ENCODE results near the gene TMEM140.

TMEM140 gene

DNA sequence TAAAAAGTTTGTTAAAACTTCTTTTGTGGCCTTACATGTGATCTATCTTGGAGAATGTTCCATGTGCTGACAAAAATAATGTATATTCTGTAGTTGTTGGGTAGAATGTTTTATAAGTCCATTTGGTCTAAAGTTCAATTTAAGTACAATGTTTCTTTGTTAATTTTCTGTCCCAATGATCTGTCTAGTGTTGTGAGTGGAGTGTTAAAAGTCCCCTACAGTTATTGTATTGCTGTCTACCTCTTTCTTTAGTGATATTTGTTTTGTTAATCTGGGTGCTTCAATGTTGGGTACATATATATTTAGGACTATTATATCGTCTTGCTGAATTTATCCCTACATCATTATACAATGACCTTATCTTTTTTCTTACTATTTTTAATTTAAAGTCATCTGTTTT, 6.9 kb downstream of the TMEM140 start:
- TF ChIP-seq, protein P1, sequence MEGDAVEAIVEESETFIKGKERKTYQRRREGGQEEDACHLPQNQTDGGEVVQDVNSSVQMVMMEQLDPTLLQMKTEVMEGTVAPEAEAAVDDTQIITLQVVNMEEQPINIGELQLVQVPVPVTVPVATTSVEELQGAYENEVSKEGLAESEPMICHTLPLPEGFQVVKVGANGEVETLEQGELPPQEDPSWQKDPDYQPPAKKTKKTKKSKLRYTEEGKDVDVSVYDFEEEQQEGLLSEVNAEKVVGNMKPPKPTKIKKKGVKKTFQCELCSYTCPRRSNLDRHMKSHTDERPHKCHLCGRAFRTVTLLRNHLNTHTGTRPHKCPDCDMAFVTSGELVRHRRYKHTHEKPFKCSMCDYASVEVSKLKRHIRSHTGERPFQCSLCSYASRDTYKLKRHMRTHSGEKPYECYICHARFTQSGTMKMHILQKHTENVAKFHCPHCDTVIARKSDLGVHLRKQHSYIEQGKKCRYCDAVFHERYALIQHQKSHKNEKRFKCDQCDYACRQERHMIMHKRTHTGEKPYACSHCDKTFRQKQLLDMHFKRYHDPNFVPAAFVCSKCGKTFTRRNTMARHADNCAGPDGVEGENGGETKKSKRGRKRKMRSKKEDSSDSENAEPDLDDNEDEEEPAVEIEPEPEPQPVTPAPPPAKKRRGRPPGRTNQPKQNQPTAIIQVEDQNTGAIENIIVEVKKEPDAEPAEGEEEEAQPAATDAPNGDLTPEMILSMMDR (IDR thresholded peaks at IDR 0.05; ENCODE audit: control insufficient read depth, insufficient read depth, low read depth, low read length, missing control alignments) = no peak
- H3K4me3 ChIP-seq (ENCODE audit: control insufficient read depth, low read depth, low read length) = no peak overlapping the region
- DNase-seq (ENCODE audit: low read depth) = no peak

DNA sequence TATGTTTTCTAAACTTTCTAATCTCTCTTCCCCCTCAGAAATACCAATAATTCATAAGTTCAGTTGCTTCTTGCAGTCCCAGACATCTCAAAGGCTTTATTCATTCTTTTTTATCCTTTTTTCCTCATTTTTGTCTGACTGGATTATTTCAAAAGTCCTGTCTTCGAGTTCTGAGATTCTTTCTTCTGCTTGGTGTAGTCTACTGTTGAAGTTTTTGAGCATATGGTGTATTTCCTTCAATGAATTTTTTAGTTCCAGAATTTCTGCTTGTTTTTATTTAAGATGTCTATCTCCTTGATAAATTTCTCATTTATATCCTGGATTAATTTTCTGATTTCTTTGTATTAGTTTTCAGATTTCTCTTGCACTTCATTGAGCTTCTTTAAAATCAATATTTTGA, 8.4 kb downstream of the TMEM140 start:
- no peak for DNase-seq (ENCODE audit: low read depth)
- TF ChIP-seq, protein P1 (IDR thresholded peaks at IDR 0.05; ENCODE audit: control insufficient read depth, insufficient read depth, low read depth, low read length, missing control alignments) = no peak
- H3K4me3 ChIP-seq (ENCODE audit: control insufficient read depth, low read depth, low read length) = no peak overlapping the region

DNA sequence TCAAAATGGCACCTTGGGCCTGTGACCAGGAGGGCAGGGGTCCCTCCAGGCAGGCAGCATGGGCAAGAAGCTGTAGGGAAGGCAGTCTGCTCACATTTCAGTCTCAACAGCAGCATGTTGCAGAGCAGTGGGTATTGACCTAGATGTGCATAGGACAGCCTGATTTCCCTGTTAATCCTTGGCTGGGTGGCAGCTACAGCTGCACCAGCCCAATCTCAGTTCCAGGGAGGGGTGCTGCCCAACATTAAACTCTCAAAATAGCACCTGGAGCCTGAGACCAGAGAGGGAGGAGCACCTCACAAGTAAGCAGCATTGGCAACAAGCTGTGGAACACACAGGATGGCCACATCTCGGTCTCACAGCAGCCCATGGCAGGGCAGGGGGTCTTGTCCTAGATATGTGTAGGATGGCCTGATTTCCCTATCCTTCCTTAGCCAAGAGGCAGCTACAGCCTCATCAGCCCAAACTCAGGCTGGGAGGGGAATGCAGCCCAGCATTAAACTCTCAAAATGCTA, 10.3 kb downstream of the TMEM140 start:
- TF ChIP-seq, protein P1 (IDR thresholded peaks at IDR 0.05; ENCODE audit: control insufficient read depth, insufficient read depth, low read depth, low read length, missing control alignments) = no peak
- no peak for DNase-seq (ENCODE audit: low read depth)
- H3K4me3 ChIP-seq (ENCODE audit: control insufficient read depth, low read depth, low read length) = no peak overlapping the region

DNA sequence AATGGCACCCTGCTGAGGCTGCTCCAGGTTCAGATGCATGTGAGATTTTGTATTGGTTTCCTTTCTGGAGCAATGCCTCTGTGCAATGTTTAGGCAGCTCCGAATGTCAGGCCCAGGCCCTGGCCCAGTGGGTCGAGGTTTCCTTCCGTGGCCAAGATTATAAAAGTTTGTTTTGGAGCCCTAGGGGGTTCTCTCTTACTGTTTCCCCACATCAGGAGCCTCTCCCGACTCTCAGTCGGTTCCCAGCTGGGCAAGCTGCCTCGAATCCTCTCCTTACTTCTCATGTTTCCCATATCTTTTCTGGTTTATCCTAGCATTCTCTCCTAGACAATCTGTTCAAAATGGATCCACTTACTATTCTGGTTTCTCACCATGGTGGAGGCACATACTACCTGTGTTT, 11.0 kb downstream of the TMEM140 start:
- DNase-seq (ENCODE audit: low read depth) = no peak
- TF ChIP-seq, protein P1 (IDR thresholded peaks at IDR 0.05; ENCODE audit: control insufficient read depth, insufficient read depth, low read depth, low read length, missing control alignments) = no peak

DNA sequence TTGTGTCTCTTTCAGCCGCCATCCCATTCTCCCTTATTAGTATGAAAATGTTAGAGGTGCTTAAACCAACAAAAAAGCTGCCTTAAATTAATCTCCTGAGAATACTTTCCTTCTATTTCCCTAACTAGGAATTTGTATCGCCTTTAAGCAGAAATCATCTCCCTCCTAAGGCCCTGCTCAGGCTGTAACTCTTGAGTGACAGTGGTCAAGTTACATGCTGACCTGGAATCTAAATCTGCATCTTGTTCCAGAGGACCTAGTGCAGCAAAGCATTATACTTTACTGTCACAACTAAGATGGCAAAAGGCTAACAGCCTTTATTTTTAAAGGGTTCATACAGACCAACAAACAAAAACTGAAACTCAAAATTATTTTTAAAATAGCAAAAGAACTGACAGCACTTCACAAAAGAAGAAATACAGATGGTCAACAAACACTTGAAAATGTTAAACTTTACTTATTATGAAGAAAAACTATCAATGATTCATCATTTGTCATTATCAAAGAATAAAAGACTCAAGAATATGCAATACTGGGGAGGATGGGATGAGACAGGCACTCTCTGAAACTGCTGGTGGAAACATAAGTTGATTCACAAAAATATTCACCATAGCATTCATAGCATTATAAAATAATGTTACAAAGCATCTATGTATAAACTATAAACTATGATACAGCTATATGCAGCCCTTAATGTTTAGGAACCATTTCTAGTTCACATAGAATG, 11.7 kb downstream of the TMEM140 start:
- TF ChIP-seq, protein P1 (IDR thresholded peaks at IDR 0.05; ENCODE audit: control insufficient read depth, insufficient read depth, low read depth, low read length, missing control alignments) = no peak
- no peak for DNase-seq (ENCODE audit: low read depth)
- no peak overlapping the region for H3K4me3 ChIP-seq (ENCODE audit: control insufficient read depth, low read depth, low read length)

More for the DNA sequence above, 11.0 kb downstream of the TMEM140 start:
- H3K4me3 ChIP-seq (ENCODE audit: control insufficient read depth, low read depth, low read length) = no peak overlapping the region

DNA sequence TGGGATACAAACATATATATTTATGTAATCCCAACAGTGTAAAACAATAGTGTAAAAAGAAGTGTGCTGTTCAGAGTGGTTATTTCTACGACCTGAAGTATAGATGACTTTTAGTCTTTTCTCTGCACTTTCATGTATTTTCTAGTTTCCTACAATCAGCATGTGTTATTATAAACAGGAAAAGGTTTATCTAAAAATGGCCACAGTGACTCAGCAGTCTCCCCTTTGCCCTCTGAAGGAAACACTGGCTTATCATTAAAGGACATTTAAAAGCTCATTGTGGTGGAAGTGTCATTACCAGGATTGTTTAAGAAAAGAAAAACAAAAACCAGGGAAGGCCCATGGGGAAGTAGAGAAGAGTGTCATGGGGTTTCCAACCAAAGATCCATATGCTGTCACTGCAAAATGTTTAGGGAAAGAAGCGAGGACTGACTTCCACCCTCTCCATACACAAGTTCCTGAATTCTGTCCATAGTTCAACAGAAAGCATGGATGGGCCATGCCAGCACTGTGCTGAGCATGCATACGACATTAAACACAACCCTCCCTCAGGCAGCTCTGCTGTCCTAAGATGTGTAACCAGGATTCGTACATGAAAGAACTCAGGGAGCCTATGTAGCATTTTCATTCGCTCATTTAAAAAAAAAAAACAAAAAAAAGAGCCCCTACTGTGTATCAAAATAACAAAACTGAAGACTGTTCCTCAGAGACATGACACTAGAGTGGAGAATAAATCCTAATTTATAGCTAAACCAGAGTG, 12.4 kb downstream of the TMEM140 start:
- H3K4me3 ChIP-seq (ENCODE audit: control insufficient read depth, low read depth, low read length) = no peak overlapping the region
- no peak for DNase-seq (ENCODE audit: low read depth)
- TF ChIP-seq, protein P1 (IDR thresholded peaks at IDR 0.05; ENCODE audit: control insufficient read depth, insufficient read depth, low read depth, low read length, missing control alignments) = no peak
